HG03439 (cell line): ENCODE data around the gene SYTL5.

ENCODE experiments used
- ATAC-seq: cut with Tn5 transposase; IDR thresholded peaks from one replicate; pipeline ENCODE4 v1.9.1; 2021; ENCODE audit warnings: mild to moderate bottlenecking, moderate library complexity; ENCODE audit not compliant: unreplicated experiment

Gene SYTL5

GRCh38 chrX:38138157-38138891 is 132.0 kb downstream of the SYTL5 start:
- ATAC-seq: no peak

- ATAC-seq: no peak
These were observed 132.5 kb downstream of the SYTL5 start for GRCh38 chrX:38138900-38139299.

- ATAC-seq: no peak
These were observed 136.3 kb downstream of the SYTL5 start for GRCh38 chrX:38142610-38143009.

DNA sequence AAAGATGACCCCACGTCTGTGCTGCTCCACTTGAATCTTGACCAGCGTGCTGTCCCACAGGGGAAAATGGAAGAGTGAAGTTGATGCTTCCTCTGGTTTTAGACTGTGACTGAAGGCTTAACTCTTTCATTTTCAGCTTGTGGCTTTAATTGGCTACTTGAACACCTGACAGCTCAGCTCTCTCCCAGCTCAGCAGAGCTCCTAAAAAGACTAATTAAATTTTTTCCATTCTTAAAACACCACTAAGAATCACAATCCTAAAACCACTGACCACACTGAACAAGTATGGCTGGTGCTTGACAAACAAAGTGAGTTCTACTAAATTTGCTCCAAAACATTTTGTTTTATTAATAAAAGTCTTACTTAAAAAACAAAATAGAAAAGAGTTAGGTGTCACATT is 142.7 kb downstream of the SYTL5 start:
- ATAC-seq: no peak

DNA sequence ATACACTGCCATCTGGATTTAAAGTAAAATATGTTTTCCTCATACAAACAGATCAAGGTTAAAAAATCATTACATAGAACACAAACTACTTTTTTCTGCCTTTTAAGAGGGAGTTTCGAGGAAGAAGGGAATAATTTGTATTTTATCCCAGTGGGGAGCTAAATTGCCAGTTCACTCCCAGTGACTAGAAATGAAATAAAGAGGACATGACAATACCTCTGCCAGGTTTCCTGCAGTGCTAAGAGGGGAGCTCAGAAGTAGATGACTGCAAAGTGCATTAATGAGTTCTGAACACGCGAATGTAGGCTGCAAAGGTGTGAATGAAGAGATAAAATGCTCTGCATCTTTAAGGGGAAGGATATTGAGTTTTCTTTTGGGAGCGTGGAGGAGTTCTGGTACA is 144.6 kb downstream of the SYTL5 start:
- no peak for ATAC-seq

DNA sequence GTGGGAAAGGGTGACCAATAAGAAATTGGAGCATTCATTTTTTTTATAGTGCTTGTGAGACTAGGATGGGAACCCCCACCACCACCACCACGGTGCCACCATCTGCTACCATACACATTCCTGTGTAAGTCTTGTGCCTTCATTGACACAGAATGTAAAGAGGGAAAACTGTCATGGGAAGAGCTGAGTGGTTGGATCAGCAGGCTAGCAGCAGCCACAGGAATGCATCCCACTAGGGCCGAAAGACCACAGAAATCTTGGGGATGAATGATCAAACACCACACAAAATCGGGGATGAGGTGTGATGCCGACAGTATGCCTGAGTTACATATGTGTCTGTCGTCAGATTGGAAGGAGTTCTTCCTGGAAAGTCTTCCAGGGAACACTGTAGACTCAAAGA is 145.1 kb downstream of the SYTL5 start:
- ATAC-seq: no peak

DNA sequence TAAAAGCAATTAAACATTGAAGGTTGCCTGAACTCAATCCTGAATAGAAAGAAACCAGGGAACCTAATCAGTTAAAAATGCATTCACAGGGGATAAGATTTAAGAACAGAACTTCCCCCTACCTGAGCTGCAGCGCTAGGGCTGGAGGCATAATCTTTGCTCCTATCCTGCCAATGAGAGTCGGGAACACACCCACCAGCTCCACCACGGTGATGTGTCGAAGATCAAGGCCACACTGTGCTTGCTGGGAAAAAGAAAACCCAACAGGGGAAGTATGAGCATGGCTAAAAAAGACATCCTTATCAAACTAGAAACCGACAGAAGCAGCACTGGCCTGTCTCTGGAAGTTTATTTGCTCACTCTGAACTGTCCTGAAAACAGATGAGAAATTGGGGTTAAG is 148.0 kb downstream of the SYTL5 start:
- no peak for ATAC-seq

GRCh38 chrX:38154818-38155217 is 148.5 kb downstream of the SYTL5 start:
- ATAC-seq: no peak

DNA sequence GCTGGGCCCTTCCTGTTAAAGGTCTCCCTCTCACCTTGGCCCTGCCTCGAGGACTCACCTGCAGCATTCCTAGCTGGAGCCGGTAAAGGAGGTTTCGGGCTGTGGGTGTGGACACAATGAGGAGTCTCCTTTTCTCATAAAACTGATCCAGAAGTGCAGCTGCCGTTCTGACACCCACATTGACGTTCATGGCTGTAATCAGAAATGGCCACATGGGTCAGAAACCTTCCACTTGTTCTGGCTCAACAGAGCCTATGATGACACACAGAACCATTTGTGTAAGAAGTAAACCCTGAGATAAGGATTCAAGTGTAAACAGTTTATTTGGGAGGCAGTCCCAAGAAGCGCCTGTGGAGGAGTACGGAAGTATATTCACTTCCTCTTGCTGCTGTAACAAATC is 150.5 kb downstream of the SYTL5 start:
- no peak for ATAC-seq

DNA sequence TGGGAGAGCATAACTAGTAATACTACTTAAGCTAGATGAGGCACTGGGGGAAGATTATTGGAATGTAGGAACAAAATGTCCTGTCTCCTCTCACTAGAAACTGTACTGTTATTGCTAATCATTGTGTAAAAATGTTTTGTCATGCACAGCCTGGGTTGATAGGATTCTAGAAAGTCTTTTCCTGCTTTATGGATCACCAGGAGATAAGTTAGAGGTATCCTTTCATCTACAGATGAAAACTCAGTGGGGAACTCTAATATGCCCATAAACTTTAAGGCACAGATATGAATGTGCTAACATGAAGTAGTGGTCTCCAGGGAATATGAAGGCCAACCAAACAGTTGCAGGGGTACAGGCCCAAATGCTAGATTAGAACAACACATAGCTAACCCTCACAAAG is 156.8 kb downstream of the SYTL5 start:
- no peak for ATAC-seq

DNA sequence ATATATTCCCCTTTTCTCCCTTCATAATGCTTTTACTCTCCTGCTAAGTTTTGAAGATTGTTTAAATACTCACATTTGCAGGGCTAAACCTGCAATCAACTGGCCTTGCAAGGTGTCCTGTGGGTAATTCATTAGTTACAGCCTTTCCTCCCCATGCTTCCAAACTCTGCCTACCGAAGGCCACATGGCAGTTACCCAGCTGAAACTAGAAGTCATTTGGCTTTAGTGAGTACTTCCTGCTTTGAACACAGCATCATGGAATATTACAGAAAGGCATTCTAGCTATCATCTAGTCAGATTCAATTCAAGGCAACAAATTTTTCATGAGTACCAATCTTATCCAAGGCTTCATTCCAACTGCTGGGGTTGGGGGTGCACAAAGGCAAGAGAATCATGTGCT is 158.7 kb downstream of the SYTL5 start:
- ATAC-seq: no peak

DNA sequence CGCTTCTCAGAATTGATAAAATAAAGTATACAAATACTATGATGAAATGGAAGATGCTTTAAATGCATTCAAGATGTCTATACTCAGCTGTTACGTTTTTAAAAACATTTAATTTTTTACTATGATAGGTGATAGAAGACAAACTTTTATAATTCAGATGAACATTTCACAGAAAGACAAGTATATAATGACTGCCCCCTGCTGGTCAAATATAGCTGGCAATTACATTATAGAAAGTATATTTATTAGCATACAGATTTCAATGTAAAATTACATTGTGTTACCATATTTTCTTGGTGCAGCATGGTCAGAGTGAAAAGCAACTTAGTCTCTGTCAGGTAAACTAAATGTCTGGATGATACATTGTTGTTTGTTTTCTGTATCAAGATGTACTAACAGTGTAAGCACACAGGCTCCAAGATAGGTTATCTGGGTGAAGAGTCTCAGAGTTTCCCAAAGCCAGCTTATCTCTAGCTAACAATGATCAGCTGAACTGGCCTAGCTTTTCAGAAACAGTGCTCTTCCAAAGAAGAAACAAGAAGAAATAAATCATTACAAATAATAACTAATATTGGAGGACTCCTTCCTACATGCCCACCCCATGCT is 160.2 kb downstream of the SYTL5 start:
- no peak for ATAC-seq

GRCh38 chrX:38170556-38170955 is 164.2 kb downstream of the SYTL5 start:
- no peak for ATAC-seq

- ATAC-seq: no peak
These were observed 166.2 kb downstream of the SYTL5 start for GRCh38 chrX:38172596-38172995.

GRCh38 chrX:38175139-38175538 is 168.8 kb downstream of the SYTL5 start:
- ATAC-seq: no peak

GRCh38 chrX:38178396-38178795 is 172.0 kb downstream of the SYTL5 start:
- ATAC-seq: no peak
